ENCODE data around the gene GRAP2.

DNA sequence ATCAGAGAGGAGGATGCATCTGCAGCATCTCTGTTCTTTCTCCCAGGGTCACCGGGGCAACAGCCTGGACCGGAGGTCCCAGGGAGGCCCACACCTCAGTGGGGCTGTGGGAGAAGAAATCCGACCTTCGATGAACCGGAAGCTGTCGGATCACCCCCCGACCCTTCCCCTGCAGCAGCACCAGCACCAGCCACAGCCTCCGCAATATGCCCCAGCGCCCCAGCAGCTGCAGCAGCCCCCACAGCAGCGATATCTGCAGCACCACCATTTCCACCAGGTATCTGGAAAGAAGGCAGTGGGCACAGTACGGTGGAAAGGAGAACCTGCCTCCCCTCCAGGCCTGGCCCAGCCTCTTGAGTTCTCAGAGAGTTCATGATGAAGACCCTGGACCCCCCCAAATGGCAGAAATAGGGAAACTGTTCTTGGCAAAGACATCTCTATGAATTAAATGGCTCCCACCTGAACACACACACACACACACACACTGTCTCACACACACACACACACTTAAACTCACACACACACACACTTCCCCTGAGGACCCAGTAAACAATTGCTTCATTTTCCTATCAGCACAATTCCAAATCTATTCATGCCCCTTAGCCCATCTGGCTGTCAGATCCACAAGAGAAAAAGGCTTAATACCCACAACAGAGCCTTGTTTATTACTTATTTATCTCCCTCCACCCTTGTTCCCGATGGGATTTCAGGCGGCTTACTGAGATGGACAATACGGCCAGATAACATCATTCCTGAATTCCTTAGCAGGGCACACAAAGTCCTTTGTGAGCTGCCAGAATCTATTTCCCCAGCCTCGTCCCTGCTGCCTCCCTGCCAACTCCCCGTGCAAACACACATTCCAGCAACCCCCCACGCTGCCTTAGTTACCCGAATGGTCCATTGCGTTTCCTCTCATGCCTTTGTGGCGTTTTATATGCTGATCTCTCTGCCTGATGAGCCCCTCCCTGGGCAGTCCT, 67.4 kb downstream of the GRAP2 start:
- TF ChIP-seq POLR2A (IDR thresholded peaks at IDR 0.05; ENCODE audit: low read depth) = no peak
- TF ChIP-seq, protein P1, sequence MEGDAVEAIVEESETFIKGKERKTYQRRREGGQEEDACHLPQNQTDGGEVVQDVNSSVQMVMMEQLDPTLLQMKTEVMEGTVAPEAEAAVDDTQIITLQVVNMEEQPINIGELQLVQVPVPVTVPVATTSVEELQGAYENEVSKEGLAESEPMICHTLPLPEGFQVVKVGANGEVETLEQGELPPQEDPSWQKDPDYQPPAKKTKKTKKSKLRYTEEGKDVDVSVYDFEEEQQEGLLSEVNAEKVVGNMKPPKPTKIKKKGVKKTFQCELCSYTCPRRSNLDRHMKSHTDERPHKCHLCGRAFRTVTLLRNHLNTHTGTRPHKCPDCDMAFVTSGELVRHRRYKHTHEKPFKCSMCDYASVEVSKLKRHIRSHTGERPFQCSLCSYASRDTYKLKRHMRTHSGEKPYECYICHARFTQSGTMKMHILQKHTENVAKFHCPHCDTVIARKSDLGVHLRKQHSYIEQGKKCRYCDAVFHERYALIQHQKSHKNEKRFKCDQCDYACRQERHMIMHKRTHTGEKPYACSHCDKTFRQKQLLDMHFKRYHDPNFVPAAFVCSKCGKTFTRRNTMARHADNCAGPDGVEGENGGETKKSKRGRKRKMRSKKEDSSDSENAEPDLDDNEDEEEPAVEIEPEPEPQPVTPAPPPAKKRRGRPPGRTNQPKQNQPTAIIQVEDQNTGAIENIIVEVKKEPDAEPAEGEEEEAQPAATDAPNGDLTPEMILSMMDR (IDR thresholded peaks at IDR 0.05) = no peak

All from esophagus muscularis mucosa (tissue), 3 donors.